ENCODE measurements around the gene LIPI. TPM values are rescaled to one million over a fixed set of nuclear protein-coding genes. Genes with fewer than 3 reads are reported as not detected.

Gene LIPI
- total RNA-seq, 1 experiment from 2014 or later, result not detected

- WGBS (ENCODE audit: extremely low coverage, insufficient read length, low lambda C conversion rate), result no CpG with 5 or more reads among the region's 1 CpG
Measured at GRCh38 chr21:14229399-14229798, 18.6 kb upstream of the LIPI start.

More at GRCh38 chr21:14229399-14229798, 18.6 kb upstream of the LIPI start:
- Mint-ChIP-seq H3K4me3 (no peak overlapping the region), H3K27me3 (ENCODE audit: low read depth) (no peaks in the 10 kb centered on the region), H3K27ac (no peak overlapping the region), H3K36me3 (ENCODE audit: insufficient read depth in 1 of 3, low read depth in 3 of 3) (peaks cover 10 to 25% (median 19%) of the 10 kb centered on the region in 3 experiments), H3K4me1 (no peaks in the 10 kb centered on the region), H3K9me3 (peaks cover 63 to 73% of the 10 kb centered on the region in 2 experiments)
- Histone ChIP-seq H3K4me2 (ENCODE audit: insufficient read depth, insufficient read length, low read length) (no peak overlapping the region), H3T11ph (ENCODE audit: low read length) (no peak overlapping the region), H3K14ac (ENCODE audit: insufficient read depth, low read length) (no peak overlapping the region), H2BK20ac (ENCODE audit: low read depth, low read length, poor library complexity, severe bottlenecking) (no peak overlapping the region), H3K27me3 (ENCODE audit: insufficient read depth, low read length) (no peaks in the 10 kb centered on the region), H3K9ac (ENCODE audit: extremely low read depth, insufficient read length, low read length) (no peak overlapping the region), H2AFZ (ENCODE audit: low read length) (no peak overlapping the region), H2BK5ac (ENCODE audit: insufficient read length, low read length) (no peak overlapping the region), H4K91ac (ENCODE audit: insufficient read length, low read depth, low read length) (no peak overlapping the region), H3K4ac (ENCODE audit: low read depth, low read length) (no peak overlapping the region), H4K20me1 (ENCODE audit: control insufficient read depth, insufficient read depth, insufficient read length) (no peaks in the 10 kb centered on the region), H4K5ac (ENCODE audit: insufficient read length, low read depth, low read length) (no peak overlapping the region), H3K23me2 (ENCODE audit: insufficient read length, low read depth, low read length, poor library complexity, severe bottlenecking) (no peaks in the 10 kb centered on the region), H2BK120ac (ENCODE audit: low read depth, low read length, poor library complexity, severe bottlenecking) (no peak overlapping the region), H2BK12ac (ENCODE audit: insufficient read length, low read depth, low read length) (no peak overlapping the region), H3K79me2 (ENCODE audit: insufficient read depth, low read length) (no peaks in the 10 kb centered on the region), H4K8ac (replicated peaks; ENCODE audit: insufficient read length, low read depth, low read length) (no peak overlapping the region), H3K4me1 (ENCODE audit: insufficient read depth, low read length) (no peaks in the 10 kb centered on the region), H3K56ac (ENCODE audit: insufficient read length, low read depth, low read length) (no peak overlapping the region), H2BK15ac (ENCODE audit: low read depth, low read length) (no peak overlapping the region), H2AK5ac (ENCODE audit: insufficient read length, low read length) (no peak overlapping the region), H3K18ac (ENCODE audit: insufficient read length, low read depth, low read length) (no peak overlapping the region), H3K23ac (ENCODE audit: insufficient read length, low read depth, low read length) (no peak overlapping the region), H3K27ac (ENCODE audit: insufficient read length, low read depth, low read length) (no peak overlapping the region), H3K9me3 (ENCODE audit: control insufficient read depth, low read depth, low read length) (peaks cover 7% of the 10 kb centered on the region), H3K79me1 (ENCODE audit: insufficient read depth, low read depth, low read length, poor library complexity, severe bottlenecking) (no peaks in the 10 kb centered on the region)
- no peak for TF ChIP-seq CTCF (conservative IDR thresholded peaks at IDR 0.05)
- DNase-seq, result no peak
